C4-2B (cell line): ENCODE results near the gene PNMA8A.

Source experiments
- ZFX ChIP-seq: fragments of 450-650 bp; IDR thresholded peaks from 2 replicates; pipeline ENCODE4 v1.6.1; 2017
- TF ChIP-seq, protein P1 (sequence below): fragments of 450-650 bp; conservative IDR thresholded peaks from 2 replicates; pipeline ENCODE4 v1.5.1; 2017; ENCODE audit warnings: mild to moderate bottlenecking

DNA sequence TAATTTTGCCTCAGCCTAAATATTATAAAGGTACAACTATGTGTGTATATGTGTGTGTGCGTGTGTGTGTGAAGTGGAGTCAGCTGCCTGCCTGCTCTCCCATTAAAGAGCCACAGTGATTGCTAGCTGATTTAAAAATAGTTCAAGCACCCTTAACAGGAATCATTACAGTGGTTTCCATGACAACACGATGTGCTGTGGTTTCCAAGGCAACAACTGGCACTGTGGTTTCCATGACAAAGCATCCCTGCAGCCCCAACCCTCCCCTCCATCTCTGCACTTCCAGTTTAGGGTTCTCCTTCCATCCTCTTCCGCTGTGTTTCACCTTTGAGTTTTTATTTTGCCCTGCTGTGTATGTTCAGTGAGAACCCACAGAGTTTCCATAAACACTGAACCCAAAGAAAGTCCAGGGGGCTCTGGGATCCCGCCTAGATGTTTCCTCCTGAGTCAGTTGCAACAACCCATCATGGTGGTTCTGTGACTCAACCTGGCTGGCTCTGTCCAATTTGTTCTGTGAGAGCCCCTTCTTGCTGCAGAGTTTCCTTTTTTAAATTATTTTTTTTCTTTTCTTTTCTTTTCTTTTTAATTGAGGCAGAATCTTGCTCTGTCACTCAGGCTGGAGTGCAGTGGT lies 7.1 kb upstream of the PNMA8A start:
- TF ChIP-seq, protein P1, sequence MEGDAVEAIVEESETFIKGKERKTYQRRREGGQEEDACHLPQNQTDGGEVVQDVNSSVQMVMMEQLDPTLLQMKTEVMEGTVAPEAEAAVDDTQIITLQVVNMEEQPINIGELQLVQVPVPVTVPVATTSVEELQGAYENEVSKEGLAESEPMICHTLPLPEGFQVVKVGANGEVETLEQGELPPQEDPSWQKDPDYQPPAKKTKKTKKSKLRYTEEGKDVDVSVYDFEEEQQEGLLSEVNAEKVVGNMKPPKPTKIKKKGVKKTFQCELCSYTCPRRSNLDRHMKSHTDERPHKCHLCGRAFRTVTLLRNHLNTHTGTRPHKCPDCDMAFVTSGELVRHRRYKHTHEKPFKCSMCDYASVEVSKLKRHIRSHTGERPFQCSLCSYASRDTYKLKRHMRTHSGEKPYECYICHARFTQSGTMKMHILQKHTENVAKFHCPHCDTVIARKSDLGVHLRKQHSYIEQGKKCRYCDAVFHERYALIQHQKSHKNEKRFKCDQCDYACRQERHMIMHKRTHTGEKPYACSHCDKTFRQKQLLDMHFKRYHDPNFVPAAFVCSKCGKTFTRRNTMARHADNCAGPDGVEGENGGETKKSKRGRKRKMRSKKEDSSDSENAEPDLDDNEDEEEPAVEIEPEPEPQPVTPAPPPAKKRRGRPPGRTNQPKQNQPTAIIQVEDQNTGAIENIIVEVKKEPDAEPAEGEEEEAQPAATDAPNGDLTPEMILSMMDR = no peak
- TF ChIP-seq ZFX = no peak
